T-helper 2 cell treated with Interferon-gamma antibody and Interleukin-4, amounts not matched to agents 5 μg/mL and 100 μg/mL, for 36 hours (primary cell): ENCODE measurements around the gene NPLOC4.

Experiments
- DNase-seq: peaks from one replicate; pipeline ENCODE4 v3.0.0; 2021; ENCODE audit warnings: low spot score
- H3K27ac Mint-ChIP-seq: one replicate; pipeline ENCODE4 v1.8.0; 2021; ENCODE audit warnings: mild to moderate bottlenecking, mixed read lengths
- H3K27me3 Mint-ChIP-seq: one replicate; pipeline ENCODE4 v1.8.0; 2021; ENCODE audit warnings: low read depth, mixed read lengths
- H3K36me3 Mint-ChIP-seq: one replicate; pipeline ENCODE4 v1.8.0; 2021; ENCODE audit warnings: low read depth, mixed read lengths
- H3K4me1 Mint-ChIP-seq: one replicate; pipeline ENCODE4 v1.8.0; 2021; ENCODE audit warnings: low read depth, mixed read lengths
- H3K4me3 Mint-ChIP-seq: one replicate; pipeline ENCODE4 v1.8.0; 2022; ENCODE audit warnings: mild to moderate bottlenecking, moderate library complexity, mixed read lengths
- H3K9me3 Mint-ChIP-seq: one replicate; pipeline ENCODE4 v1.8.0; 2021; ENCODE audit warnings: mixed read lengths

The NPLOC4 gene

GRCh38 chr17:81542431-81543338, 94.2 kb downstream of the NPLOC4 start:
- Mint-ChIP-seq H3K27ac (no peak overlapping the region), H3K4me3 (no peak overlapping the region), H3K9me3 (no peaks in the 10 kb centered on the region), H3K4me1 (no peaks in the 10 kb centered on the region), H3K27me3 (no peaks in the 10 kb centered on the region), H3K36me3 (peaks cover 6% of the 10 kb centered on the region)
- DNase-seq = no peak

GRCh38 chr17:81541123-81541522, 95.8 kb downstream of the NPLOC4 start:
- Mint-ChIP-seq H3K27ac (no peak overlapping the region), H3K9me3 (no peaks in the 10 kb centered on the region), H3K4me1 (no peaks in the 10 kb centered on the region), H3K36me3 (peaks cover 3% of the 10 kb centered on the region), H3K27me3 (peaks cover 1% of the 10 kb centered on the region), H3K4me3 (no peak overlapping the region)
- DNase-seq = no peak

- Mint-ChIP-seq H3K9me3 (no peaks in the 10 kb centered on the region), H3K4me3 (no peak overlapping the region), H3K36me3 (peaks cover 3% of the 10 kb centered on the region), H3K27me3 (peaks cover 6% of the 10 kb centered on the region), H3K4me1 (no peaks in the 10 kb centered on the region), H3K27ac (no peak overlapping the region)
- no peak for DNase-seq
Measured at GRCh38 chr17:81540676-81541027, 96.3 kb downstream of the NPLOC4 start.

GRCh38 chr17:81539961-81540675, 96.8 kb downstream of the NPLOC4 start:
- peaks cover 9% of the 10 kb centered on the region for H3K27me3 Mint-ChIP-seq
- H3K36me3 Mint-ChIP-seq = peaks cover 3% of the 10 kb centered on the region
- H3K27ac Mint-ChIP-seq = no peak overlapping the region
- no peak for DNase-seq
- H3K4me1 Mint-ChIP-seq = no peaks in the 10 kb centered on the region
- no peaks in the 10 kb centered on the region for H3K9me3 Mint-ChIP-seq
- H3K4me3 Mint-ChIP-seq = no peak overlapping the region

- DNase-seq = no peak
- Mint-ChIP-seq H3K36me3 (peaks cover 3% of the 10 kb centered on the region), H3K27ac (no peak overlapping the region), H3K27me3 (peaks cover 9% of the 10 kb centered on the region), H3K9me3 (no peaks in the 10 kb centered on the region), H3K4me3 (no peak overlapping the region), H3K4me1 (no peaks in the 10 kb centered on the region)
Measured at GRCh38 chr17:81539571-81539900, 97.4 kb downstream of the NPLOC4 start.

GRCh38 chr17:81538651-81539570, 98.0 kb downstream of the NPLOC4 start:
- no peak overlapping the region for H3K27ac Mint-ChIP-seq
- no peaks in the 10 kb centered on the region for H3K4me1 Mint-ChIP-seq
- DNase-seq = no peak
- H3K27me3 Mint-ChIP-seq = peaks cover 9% of the 10 kb centered on the region
- peaks cover 3% of the 10 kb centered on the region for H3K36me3 Mint-ChIP-seq
- H3K4me3 Mint-ChIP-seq = no peak overlapping the region
- no peaks in the 10 kb centered on the region for H3K9me3 Mint-ChIP-seq

- Mint-ChIP-seq H3K36me3 (peaks cover 3% of the 10 kb centered on the region), H3K9me3 (no peaks in the 10 kb centered on the region), H3K27ac (no peak overlapping the region), H3K27me3 (peaks cover 9% of the 10 kb centered on the region), H3K4me3 (no peak overlapping the region), H3K4me1 (no peaks in the 10 kb centered on the region)
- DNase-seq = no peak
Measured at GRCh38 chr17:81537856-81538555, 98.9 kb downstream of the NPLOC4 start.

GRCh38 chr17:81537343-81537855, 99.5 kb downstream of the NPLOC4 start:
- no peaks in the 10 kb centered on the region for H3K4me1 Mint-ChIP-seq
- no peak for DNase-seq
- H3K27me3 Mint-ChIP-seq = peaks cover 9% of the 10 kb centered on the region
- H3K36me3 Mint-ChIP-seq = peaks cover 3% of the 10 kb centered on the region
- no peak overlapping the region for H3K4me3 Mint-ChIP-seq
- H3K9me3 Mint-ChIP-seq = no peaks in the 10 kb centered on the region
- H3K27ac Mint-ChIP-seq = no peak overlapping the region

- Mint-ChIP-seq H3K27me3 (peaks cover 9% of the 10 kb centered on the region), H3K27ac (no peak overlapping the region), H3K4me1 (no peaks in the 10 kb centered on the region), H3K4me3 (no peak overlapping the region), H3K9me3 (no peaks in the 10 kb centered on the region), H3K36me3 (peaks cover 2% of the 10 kb centered on the region)
- no peak for DNase-seq
Measured at GRCh38 chr17:81536299-81537290, 100.3 kb downstream of the NPLOC4 start.

GRCh38 chr17:81535480-81536298, 101.2 kb downstream of the NPLOC4 start:
- no peak for DNase-seq
- Mint-ChIP-seq H3K36me3 (no peaks in the 10 kb centered on the region), H3K27me3 (peaks cover 9% of the 10 kb centered on the region), H3K4me3 (no peak overlapping the region), H3K9me3 (no peaks in the 10 kb centered on the region), H3K4me1 (no peaks in the 10 kb centered on the region), H3K27ac (no peak overlapping the region)

- Mint-ChIP-seq H3K36me3 (no peaks in the 10 kb centered on the region), H3K27ac (no peak overlapping the region), H3K4me3 (no peak overlapping the region), H3K4me1 (no peaks in the 10 kb centered on the region), H3K9me3 (no peaks in the 10 kb centered on the region), H3K27me3 (peaks cover 9% of the 10 kb centered on the region)
- DNase-seq = no peak
Measured at GRCh38 chr17:81535007-81535328, 101.9 kb downstream of the NPLOC4 start.
